Adrenal gland (tissue), 12 donors: ENCODE results near the gene LCK. TPM values are rescaled to one million over a fixed set of nuclear protein-coding genes. Genes with fewer than 3 reads are reported as not detected.

Experiments used
- DNase-seq, 7 donors: peaks; one replicate each; pipeline ENCODE4 v3.0.0-alpha.2; 2019 to 2020
- H3K27ac ChIP-seq, 5 donors: fragments of 200-600 bp; sonication (generic) in 4 of 5; 1 replicate in 3 of 5; 2 replicates in 2 of 5; pipeline versions ENCODE4 v1.5.1 to v1.8.0; 2016 to 2020; ENCODE audit warnings: mild to moderate bottlenecking in 1 of 5
- H3K27me3 ChIP-seq: fragments of 200-600 bp; 2 replicates; pipeline ENCODE4 v1.8.0; 2021
- H3K36me3 ChIP-seq, 2 donors: fragments of 200-600 bp; replicated peaks in 1 of 2; 1 replicate in 1 of 2; 2 replicates in 1 of 2; pipeline versions ENCODE4 v1.5.1 to v1.8.0; 2018 to 2022
- H3K4me1 ChIP-seq, 2 donors: fragments of 200-600 bp; replicated peaks in 1 of 2; 1 replicate in 1 of 2; 2 replicates in 1 of 2; pipeline versions ENCODE4 v1.5.1 to v1.8.0; 2018 to 2021
- H3K4me3 ChIP-seq, 4 donors: fragments of 200-600 bp; sonication (generic) in 3 of 4; one replicate each; pipeline ENCODE4 v1.5.1; 2016 to 2018
- H3K9me3 ChIP-seq, 3 donors: fragments of 200-600 bp; sonication (generic) in 1 of 3; replicated peaks in 1 of 3; 1 replicate in 2 of 3; 2 replicates in 1 of 3; pipeline versions ENCODE4 v1.5.1 to v1.8.0; 2016 to 2021
- POLR2A ChIP-seq, 2 donors: fragments of 450-650 bp; IDR thresholded peaks; one replicate each; pipeline ENCODE4 v1.6.1; 2017; ENCODE audit warnings: antibody characterized with exemption in 2 of 2, mild to moderate bottlenecking in 2 of 2, moderate library complexity in 1 of 2
- WGBS, 4 donors: extraction: QIAGEN DNeasy Blood & Tissue Kit in 2 of 4; methylation state at CpG; one replicate each; pipeline versions ENCODE4 v1.1.5 to v1.1.7; 2013 to 2017; 5-methylcytosine and 5-hydroxymethylcytosine counted together
- intact Hi-C, 2 donors: fragments of 100-400 bp; cut with DNase I; formaldehyde crosslinking; loops; one replicate each; pipeline versions ENCODE4 v1.14.1 to v1.15.0; 2022 to 2023
- polyA plus RNA-seq, 3 donors: library from polyadenylated mRNA; stranded (reverse); fragments of 200-250 nt in 2 of 3; fragments of 350-450 nt in 1 of 3; fragmentation: Illumina TruSeq in 1 of 3; extraction: RNeasy Lipid Tissue Mini Kit (QIAGEN cat#74804) in 1 of 3; gene quantifications; one replicate each; pipeline ENCODE4 v1.2.3, GENCODE V29; 2013 to 2014
- total RNA-seq, 9 donors: library from RNA; depleted of rRNA in 4 of 9; stranded (reverse); fragments of >200 nt in 4 of 9; fragments of 120-200 nt in 1 of 9; fragmentation: NEBNext Ultra II Directional in 1 of 9; extraction: Animal tissue kit (Norgen Biotek cat#: 25700) in 1 of 9; gene quantifications; one replicate each; pipeline versions ENCODE4 v1.1.0 to v1.2.4, GENCODE V29; 2013 to 2023
- TF ChIP-seq, protein P1 (sequence below), 6 experiments: fragments of 450-650 bp in 4 of 6; fragments of 200-600 bp in 2 of 6; sonication (generic) in 1 of 6; IDR thresholded peaks; 1 replicate in 5 of 6; 2 replicates in 1 of 6; pipeline versions ENCODE4 v1.5.1 to v1.8.0; 2016 to 2021; ENCODE audit warnings: antibody characterized with exemption in 6 of 6, mild to moderate bottlenecking in 2 of 6, moderate library complexity in 1 of 6
- donor health status: healthy with polysubstance abuse.
- donor health status: Bipolar disorder and iron deficiency.
- donor health status: DM: yes; HTN: yes; CAD: no.
- donor health status: DM: no; HTN: no; CAD: no.
- donor health status: DM: no; HTN: no; CAD: no.
- donor health status: DM: yes; HTN: yes; CAD: no.

LCK gene
- total and polyA plus RNA-seq, 12 donors, result 0.30 to 2.9 (median 1.8) TPM

DNA sequence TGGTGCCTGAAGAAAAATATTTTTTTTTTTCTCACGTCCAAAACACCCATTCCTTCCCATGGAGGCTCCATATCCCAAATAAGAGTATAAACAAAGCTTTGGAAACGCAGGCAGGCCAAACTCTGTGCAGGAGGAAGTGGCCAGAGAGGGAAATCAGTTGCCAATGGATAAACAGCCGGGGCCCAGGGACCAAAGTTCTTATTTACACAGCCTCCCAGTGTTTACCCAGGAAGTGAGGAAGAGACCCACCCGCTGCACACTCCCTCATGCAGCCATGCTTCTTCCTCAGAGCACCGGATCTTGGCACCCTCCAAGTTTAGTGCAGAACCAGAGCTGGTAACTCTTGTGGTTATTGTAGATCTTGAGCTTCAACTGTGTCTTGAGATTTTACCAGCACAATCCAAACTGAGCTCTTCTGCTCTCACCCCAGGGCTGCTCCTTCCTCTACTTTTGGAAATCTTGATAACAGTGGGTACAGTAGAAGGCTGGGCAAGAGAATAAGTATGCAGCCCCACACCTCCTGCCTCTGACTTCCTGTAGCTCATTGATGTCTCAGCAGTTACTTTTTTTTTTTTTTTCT, 70.7 kb downstream of the LCK start:
- WGBS, 4 donors, result 61 to 73% (median 65%) methylated on average over 5 of the region's 5 CpGs
- no peaks in the 10 kb centered on the region for H3K9me3 ChIP-seq
- H3K4me1 ChIP-seq, result no peaks in the 10 kb centered on the region
- intact Hi-C loops, result no loop called here
- TF ChIP-seq POLR2A (IDR thresholded peaks at IDR 0.05), result no peak
- TF ChIP-seq, protein P1, sequence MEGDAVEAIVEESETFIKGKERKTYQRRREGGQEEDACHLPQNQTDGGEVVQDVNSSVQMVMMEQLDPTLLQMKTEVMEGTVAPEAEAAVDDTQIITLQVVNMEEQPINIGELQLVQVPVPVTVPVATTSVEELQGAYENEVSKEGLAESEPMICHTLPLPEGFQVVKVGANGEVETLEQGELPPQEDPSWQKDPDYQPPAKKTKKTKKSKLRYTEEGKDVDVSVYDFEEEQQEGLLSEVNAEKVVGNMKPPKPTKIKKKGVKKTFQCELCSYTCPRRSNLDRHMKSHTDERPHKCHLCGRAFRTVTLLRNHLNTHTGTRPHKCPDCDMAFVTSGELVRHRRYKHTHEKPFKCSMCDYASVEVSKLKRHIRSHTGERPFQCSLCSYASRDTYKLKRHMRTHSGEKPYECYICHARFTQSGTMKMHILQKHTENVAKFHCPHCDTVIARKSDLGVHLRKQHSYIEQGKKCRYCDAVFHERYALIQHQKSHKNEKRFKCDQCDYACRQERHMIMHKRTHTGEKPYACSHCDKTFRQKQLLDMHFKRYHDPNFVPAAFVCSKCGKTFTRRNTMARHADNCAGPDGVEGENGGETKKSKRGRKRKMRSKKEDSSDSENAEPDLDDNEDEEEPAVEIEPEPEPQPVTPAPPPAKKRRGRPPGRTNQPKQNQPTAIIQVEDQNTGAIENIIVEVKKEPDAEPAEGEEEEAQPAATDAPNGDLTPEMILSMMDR (IDR thresholded peaks at IDR 0.05), result no peak
- H3K27me3 ChIP-seq, result no peaks in the 10 kb centered on the region
- H3K27ac ChIP-seq, result no peak overlapping the region
- no peak overlapping the region for H3K4me3 ChIP-seq
- H3K36me3 ChIP-seq, result peaks cover 0 to 38% of the 10 kb centered on the region in 2 donors
- DNase-seq, result no peak

DNA sequence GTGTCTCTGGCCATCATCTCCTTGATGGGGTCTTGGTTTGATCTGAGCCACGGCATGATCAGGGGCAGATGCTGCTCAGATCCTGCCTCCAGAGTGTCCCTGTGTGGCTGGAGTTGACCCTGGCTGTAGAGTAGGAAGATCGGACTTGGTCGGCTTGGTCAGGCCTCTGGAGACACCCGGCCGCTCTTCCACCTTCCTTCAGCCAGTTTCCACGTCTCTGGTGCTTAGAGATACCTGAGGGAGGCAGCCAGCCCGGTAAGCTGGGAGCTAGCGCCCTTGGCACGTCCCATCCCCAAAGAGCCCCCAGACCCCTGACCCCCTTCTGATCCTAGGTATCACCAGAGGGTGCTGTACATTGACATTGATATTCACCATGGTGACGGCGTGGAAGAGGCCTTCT, 76.1 kb downstream of the LCK start:
- H3K4me1 ChIP-seq, result no peaks in the 10 kb centered on the region
- 94 to 98% (median 95%) methylated on average over 10 to 11 of the region's 11 CpGs for WGBS, 4 donors
- H3K27me3 ChIP-seq, result no peaks in the 10 kb centered on the region
- H3K27ac ChIP-seq, result no peak overlapping the region
- TF ChIP-seq, protein P1 (IDR thresholded peaks at IDR 0.05), result no peak
- no peak for TF ChIP-seq POLR2A (IDR thresholded peaks at IDR 0.05)
- peaks cover 0 to 61% of the 10 kb centered on the region in 2 donors for H3K36me3 ChIP-seq
- H3K4me3 ChIP-seq, result no peak overlapping the region
- intact Hi-C loops, result no loop called here
- no peak for DNase-seq
- H3K9me3 ChIP-seq, result no peaks in the 10 kb centered on the region

DNA sequence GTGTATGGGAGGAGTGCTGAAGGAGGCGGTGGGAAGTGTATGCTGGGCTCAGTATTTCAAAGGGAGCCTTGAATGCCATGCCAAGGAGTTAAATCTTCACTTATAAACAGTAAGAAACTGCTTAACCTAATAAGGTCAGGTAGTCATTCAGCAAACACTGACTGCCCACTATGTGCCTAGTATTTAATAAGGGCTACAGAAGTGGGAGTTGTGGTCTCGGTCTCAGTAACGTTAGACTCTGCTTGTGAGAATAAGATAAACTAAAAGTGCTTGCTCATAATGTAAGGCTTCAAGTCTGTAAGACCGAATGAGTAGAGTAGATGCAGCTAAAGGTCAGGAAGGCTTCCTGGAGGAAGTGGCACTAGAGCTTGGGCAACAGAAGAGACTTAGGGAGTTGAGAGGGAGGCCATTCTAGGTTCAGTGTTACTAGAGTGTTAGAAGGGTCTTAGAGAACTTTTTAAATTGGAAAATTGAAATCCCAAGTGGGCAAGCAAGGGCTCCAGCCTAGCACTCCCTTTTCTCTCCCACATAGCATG, 78.9 kb downstream of the LCK start:
- H3K36me3 ChIP-seq, result peaks cover 0 to 71% of the 10 kb centered on the region in 2 donors
- H3K4me1 ChIP-seq, result peaks cover 4 to 11% of the 10 kb centered on the region in 2 donors
- H3K4me3 ChIP-seq, result no peak overlapping the region
- no peak overlapping the region for H3K27ac ChIP-seq
- intact Hi-C loops, result no loop called here
- 88 to 93% (median 92%) methylated on average over 4 of the region's 4 CpGs for WGBS, 4 donors
- no peaks in the 10 kb centered on the region for H3K27me3 ChIP-seq
- DNase-seq, result no peak
- no peak for TF ChIP-seq POLR2A (IDR thresholded peaks at IDR 0.05)
- TF ChIP-seq, protein P1 (IDR thresholded peaks at IDR 0.05), result no peak
- no peaks in the 10 kb centered on the region for H3K9me3 ChIP-seq

DNA sequence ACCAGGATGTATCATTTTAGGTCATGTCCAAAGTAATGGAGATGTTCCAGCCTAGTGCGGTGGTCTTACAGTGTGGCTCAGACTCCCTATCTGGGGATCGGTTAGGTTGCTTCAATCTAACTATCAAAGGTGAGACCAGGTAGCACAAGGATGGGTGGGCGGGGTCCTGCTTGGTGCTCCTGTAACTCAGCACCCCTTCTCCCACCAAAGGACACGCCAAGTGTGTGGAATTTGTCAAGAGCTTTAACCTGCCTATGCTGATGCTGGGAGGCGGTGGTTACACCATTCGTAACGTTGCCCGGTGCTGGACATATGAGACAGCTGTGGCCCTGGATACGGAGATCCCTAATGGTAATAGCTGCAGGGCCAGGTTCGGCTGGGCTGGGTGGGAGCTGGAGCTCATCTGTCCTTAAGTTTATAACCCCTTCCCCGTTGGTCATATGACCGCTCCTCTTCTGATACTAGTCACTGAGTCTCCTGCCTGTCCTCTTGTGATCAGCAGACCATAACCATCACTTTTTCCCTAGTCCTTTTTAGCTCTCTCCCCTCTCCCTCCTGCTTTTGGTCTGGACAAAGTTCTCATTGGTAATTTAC, 79.6 kb downstream of the LCK start:
- Histone ChIP-seq H3K36me3 (peaks cover 0 to 71% of the 10 kb centered on the region in 2 donors), H3K27ac (no peak overlapping the region), H3K4me1 (peaks cover 6 to 14% of the 10 kb centered on the region in 2 donors), H3K4me3 (no peak overlapping the region), H3K27me3 (no peaks in the 10 kb centered on the region), H3K9me3 (no peaks in the 10 kb centered on the region)
- intact Hi-C loops, result no loop called here
- 89 to 92% (median 90%) methylated on average over 12 of the region's 12 CpGs for WGBS, 4 donors
- TF ChIP-seq, protein P1 (IDR thresholded peaks at IDR 0.05), result no peak
- no peak for TF ChIP-seq POLR2A (IDR thresholded peaks at IDR 0.05)
- no peak for DNase-seq
